ENCODE results near the gene KRT38. TPM values are rescaled to one million over a fixed set of nuclear protein-coding genes. Genes with fewer than 3 reads are reported as not detected.

Gene KRT38
- not detected in 2 replicates for total RNA-seq
- long read RNA-seq, result 0 reads

GRCh38 chr17:41440531-41441033, at the start of gene KRT38:
KRT38 (minus strand) TSS chr17:41440983; CDS start chr17:41440921, 62 bp downstream.
- Mint-ChIP-seq H3K36me3 (ENCODE audit: low read depth) (no peaks in the 10 kb centered on the region), H3K4me1 (peaks cover 8% of the 10 kb centered on the region), H3K27ac (ENCODE audit: unreplicated experiment) (no peak within 1 kb of the TSS), H3K27me3 (ENCODE audit: low read depth) (no peaks in the 10 kb centered on the region), H3K9me3 (peaks cover 3% of the 10 kb centered on the region), H3K4me3 (no peak within 1 kb of the TSS)
- TF ChIP-seq CTCF (conservative IDR thresholded peaks at IDR 0.05), result no peak
- DNase-seq (ENCODE audit: low read depth, low spot score), result no peak

GRCh38 chr17:41489531-41489930, 48.7 kb upstream of the KRT38 start, which contains the start of gene KRT36:
KRT36 (minus strand) TSS chr17:41489910; CDS start chr17:41489864, 46 bp downstream.
- TF ChIP-seq CTCF (conservative IDR thresholded peaks at IDR 0.05), result no peak
- Mint-ChIP-seq H3K9me3 (no peaks in the 10 kb centered on the region), H3K4me3 (no peak within 1 kb of the TSS), H3K4me1 (peaks cover 14% of the 10 kb centered on the region), H3K27me3 (ENCODE audit: low read depth) (no peaks in the 10 kb centered on the region), H3K27ac (ENCODE audit: unreplicated experiment) (no peak within 1 kb of the TSS), H3K36me3 (ENCODE audit: low read depth) (no peaks in the 10 kb centered on the region)
- DNase-seq (ENCODE audit: low read depth, low spot score), result no peak

- Mint-ChIP-seq H3K4me3 (no peak overlapping the region), H3K27ac (ENCODE audit: unreplicated experiment) (no peak overlapping the region), H3K9me3 (no peaks in the 10 kb centered on the region), H3K36me3 (ENCODE audit: low read depth) (no peaks in the 10 kb centered on the region), H3K4me1 (peaks cover 2% of the 10 kb centered on the region), H3K27me3 (ENCODE audit: low read depth) (no peaks in the 10 kb centered on the region)
- DNase-seq (ENCODE audit: low read depth, low spot score), result peak; percentile 18
- TF ChIP-seq CTCF (conservative IDR thresholded peaks at IDR 0.05), result peak; percentile 41
Observed at GRCh38 chr17:41486809-41487530, 46.2 kb upstream of the KRT38 start.

GRCh38 chr17:41486316-41486715, 45.5 kb upstream of the KRT38 start:
- no peaks in the 10 kb centered on the region for H3K9me3 Mint-ChIP-seq
- no peak for DNase-seq (ENCODE audit: low read depth, low spot score)
- peak overlapping the region; percentile 93 for H3K27ac Mint-ChIP-seq (ENCODE audit: unreplicated experiment)
- TF ChIP-seq CTCF (conservative IDR thresholded peaks at IDR 0.05), result no peak
- no peak overlapping the region for H3K4me3 Mint-ChIP-seq
- H3K27me3 Mint-ChIP-seq (ENCODE audit: low read depth), result no peaks in the 10 kb centered on the region
- no peaks in the 10 kb centered on the region for H3K4me1 Mint-ChIP-seq
- H3K36me3 Mint-ChIP-seq (ENCODE audit: low read depth), result no peaks in the 10 kb centered on the region

GRCh38 chr17:41484920-41485904, 44.4 kb upstream of the KRT38 start:
- no peak for TF ChIP-seq CTCF (conservative IDR thresholded peaks at IDR 0.05)
- Mint-ChIP-seq H3K36me3 (ENCODE audit: low read depth) (no peaks in the 10 kb centered on the region), H3K27me3 (ENCODE audit: low read depth) (no peaks in the 10 kb centered on the region), H3K9me3 (no peaks in the 10 kb centered on the region), H3K4me1 (no peaks in the 10 kb centered on the region), H3K4me3 (no peak overlapping the region), H3K27ac (ENCODE audit: unreplicated experiment) (no peak overlapping the region)
- DNase-seq (ENCODE audit: low read depth, low spot score), result no peak

Data from neural crest cell (in vitro differentiated cells).